Activated gamma-delta T cell (primary cell): ENCODE measurements around the gene ENPP1.

Experiments used
- DNase-seq: peaks from one replicate; lab custom pipeline; 2025; lab: John Stamatoyannopoulos, UW
- total RNA-seq, 2 donors: gene quantifications; one replicate each; lab custom pipeline; 2026; lab: John Stamatoyannopoulos, UW

The ENPP1 gene
- total RNA-seq: 0.82 to 1.8 reads per million in 2 donors

DNA sequence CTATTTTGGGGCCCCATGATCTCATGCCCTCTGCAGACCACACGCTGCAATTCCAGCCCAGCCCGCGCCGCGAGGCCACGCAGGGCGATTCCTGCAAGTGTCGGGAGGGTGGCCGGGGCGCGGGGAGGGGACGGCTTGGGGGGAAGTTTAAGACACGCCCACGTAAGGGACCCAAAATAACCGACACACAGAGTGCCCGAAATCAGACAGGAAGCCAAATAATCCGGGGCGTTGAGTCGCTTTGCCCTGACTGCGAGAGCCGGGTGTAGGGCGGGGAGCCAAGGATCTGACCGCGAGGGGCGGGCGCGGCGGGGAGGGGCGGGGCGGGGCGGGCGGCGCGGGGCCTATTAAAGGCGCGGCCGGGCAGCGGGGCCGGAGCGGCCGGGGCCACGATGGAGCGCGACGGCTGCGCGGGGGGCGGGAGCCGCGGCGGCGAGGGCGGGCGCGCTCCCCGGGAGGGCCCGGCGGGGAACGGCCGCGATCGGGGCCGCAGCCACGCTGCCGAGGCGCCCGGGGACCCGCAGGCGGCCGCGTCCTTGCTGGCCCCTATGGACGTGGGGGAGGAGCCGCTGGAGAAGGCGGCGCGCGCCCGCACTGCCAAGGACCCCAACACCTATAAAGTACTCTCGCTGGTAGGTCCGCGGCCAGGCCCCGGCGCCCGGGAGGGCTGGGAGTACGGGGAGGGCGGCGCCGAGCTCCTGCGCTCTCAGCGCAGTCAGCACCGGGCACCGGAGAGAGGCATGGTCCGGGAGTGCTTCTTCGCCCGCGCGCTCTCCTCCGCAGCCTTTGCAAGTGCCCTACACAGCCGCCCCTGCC is at the start of gene ENPP1:
TSS of gene ENPP1 (plus strand) at position 377 of the 816 bp plus-strand sequence. CDS start at position 393, 16 bp downstream.
- DNase-seq: peak; percentile 21

DNA sequence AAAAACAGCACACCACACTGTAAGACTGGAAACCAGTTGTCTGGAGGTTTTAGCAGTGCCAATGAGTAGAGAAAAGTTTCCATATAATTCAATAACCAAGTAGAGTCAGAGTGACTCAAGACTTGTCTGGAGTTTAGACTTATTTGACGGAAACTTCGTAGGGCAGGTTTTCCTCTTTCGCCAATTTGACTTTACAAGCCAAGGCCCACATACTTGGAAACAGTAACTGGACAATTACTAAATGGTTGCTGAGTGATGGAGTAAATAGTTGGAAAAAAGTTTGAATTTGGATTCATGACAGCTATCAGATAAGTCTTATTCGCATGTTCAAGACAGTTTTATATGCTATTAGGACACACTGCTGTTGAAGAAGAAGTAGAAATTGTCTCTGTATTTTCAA is 48.9 kb upstream of the ENPP1 start:
- no peak for DNase-seq

DNA sequence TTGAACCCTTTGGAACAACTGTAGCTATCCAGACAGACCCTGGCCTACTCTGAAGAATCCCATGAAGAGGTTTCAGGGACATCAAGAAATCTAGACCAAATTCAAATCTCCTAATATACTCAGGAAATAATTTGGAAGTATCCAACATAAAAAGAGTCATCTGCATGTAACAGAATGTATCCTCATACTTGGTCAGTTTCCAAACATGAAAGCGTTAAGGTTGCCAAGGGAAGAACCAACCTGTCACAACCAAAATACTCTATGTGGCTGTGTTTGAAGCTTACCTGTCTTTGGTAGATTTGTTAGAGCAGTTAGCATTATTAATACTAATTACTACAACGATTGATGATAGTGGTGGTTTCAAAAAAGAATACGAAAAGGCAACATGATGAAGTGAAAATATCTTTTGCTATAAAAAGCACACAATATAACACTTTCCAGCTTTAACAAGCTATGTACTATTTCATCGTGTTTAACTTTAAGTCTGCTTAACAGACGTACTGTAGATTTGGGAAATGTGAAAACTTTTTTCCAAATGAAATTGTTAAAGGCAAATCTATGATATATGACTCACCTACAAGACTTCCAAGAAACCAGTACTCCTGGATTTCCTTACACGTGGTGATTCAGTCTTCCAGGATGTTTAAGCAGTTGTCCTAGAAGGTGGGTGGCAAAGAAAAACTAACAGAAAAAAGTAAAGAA is 46.6 kb upstream of the ENPP1 start:
- DNase-seq: no peak

DNA sequence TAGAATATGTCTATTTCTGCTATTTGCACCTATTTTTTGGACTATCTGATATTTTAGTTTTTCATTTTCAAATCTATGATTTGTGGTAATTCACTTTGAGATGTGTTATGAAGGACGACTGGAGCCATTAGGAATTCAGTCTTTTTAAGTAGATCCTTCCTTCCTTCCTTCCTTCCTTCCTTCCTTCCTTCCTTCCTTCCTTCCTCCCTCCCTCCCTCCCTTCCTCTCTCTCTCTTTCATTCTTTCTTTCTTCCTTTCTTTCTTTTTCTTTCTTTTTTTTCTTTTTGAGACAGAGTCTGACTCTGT is 46.1 kb upstream of the ENPP1 start:
- DNase-seq: no peak

DNA sequence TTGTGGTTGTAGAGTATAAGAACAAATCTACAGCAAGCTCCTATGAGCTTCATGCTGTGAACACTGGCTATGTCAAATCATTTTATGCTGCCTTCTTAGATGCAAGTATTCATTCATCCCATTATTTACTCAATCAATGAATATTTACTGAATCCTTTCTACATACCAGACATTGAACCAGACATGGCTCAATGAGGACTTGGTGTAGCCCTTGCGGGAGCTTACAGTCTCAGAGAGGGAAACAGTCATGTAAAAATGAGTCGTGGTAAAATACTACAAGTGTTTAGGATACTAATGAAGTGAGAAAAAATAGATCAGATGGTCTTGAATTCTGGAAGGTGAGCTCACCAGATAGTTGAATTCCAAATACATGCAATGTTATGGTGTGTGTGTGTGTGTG is 44.8 kb upstream of the ENPP1 start:
- DNase-seq: no peak

DNA sequence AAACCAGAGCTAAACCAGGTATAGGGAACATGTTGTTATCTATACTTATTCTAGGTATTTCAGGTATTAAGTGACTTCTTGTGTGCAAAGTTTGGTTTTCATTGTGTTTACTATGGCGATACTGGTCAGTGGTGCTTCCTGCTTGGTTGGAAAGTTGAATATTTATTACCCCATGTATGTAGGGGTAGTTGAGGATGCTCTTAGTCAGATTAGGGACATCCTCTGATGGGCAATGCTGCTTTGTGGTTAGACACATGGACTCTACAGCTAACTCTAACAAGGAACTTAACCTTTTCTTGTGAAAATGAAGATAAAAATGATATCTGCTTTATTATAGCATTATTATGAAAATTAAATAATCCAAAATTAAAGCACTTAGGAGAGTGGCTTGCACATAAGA is 44.1 kb upstream of the ENPP1 start:
- no peak for DNase-seq

DNA sequence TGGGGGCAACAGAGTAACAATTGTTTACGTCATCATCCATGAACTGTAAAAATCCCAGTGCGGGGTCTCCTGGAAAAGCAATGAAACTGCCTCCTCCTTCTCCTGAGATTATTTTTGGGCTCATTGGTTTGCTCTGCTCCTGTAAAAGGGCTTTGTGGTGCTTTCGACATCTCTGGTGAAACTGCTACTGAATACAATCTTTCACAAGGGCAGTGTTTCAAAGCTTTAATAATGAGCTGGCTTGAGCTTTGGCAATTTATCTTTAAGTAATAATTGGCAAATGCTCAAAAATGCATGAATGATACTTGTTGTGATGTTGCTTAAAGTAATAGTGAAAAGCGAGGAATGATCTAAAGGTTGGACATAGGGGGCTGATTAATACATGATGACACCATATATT is 43.5 kb upstream of the ENPP1 start:
- no peak for DNase-seq

DNA sequence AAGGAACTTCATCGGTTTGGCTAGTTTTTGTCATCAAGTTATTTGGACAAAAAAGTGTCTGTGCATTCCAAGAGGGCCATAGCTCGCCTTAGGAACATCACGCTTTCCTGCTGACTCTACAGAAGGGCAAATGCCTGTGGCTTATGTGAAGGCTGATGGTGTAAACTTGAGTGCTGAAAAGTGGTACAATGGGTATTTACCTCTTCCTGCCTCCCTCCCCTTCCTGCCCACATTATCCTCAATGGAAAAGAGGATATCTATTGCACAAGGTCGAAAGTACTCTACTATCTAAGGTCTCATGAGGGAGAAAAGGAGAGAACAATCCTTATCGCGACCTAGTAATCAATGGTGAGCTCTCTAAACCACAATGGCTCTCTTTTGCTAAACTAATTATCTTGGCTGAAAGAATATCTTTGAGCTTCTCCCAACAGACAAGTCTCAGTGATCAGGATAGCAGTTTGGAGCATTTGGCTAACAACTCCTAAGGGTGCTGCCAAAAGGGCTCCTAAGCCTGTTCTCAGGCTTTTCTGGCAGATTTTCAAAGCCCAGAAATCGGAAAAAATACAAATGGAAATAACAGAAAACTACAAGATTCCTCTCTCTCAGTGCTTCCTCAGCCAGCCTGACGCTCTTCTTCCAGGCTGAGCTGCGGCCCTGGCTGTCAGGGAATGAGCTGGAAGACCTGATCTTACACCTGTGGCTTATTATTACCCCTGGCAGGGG is 42.6 kb upstream of the ENPP1 start:
- no peak for DNase-seq

DNA sequence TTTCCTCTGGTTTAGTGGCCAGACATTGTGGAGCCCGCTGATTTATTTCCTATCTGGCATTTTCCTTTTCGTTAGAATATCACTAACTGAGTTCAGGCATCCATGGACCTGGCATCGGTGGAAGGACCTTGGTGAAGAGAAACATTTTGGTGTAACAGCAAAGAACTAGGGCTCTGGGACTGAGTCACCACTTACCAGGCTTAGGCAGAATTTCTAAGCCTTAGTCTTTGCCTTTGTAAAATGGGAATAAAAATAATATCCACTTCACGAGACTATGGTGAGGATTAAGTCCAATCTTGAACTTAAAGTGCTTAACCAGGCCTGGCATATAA is 42.0 kb upstream of the ENPP1 start:
- DNase-seq: no peak

DNA sequence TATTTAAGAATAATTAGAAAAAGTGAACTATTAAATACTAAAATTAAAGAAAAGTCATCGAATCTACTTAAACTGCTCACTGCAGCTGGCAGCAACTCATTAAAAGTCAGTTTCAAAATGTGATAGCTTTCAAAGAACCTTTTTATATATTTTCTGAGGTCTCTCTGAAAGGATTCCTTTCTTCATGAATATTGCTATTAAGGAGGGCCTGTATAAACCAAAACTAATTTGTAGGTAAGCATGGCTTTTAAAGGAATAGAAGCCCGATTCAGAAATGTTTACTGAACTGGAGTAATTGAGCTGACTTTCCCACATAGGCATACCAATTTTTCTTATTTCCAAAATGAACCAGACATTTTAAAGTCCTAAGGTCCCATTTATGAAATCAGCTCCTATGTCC is 41.2 kb upstream of the ENPP1 start:
- no peak for DNase-seq

DNA sequence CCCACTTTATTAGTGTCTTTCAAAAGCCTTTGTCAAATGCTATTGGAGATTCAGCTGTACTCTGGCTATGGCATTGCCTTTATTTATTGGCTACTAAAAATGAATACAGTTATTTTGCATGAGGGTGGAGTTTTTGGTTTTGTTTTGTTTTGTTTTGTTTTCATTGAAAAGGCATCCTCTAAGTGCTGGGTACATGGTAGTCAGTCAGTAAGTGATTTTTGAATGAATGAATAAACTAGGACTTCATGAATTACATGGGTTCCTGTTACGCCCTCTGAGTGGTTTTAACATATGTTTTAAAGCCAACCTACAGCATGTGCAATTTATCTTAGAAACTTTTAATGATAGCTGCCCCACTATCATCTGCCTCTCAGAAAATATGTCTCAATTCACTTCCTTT is 38.9 kb upstream of the ENPP1 start:
- no peak for DNase-seq

DNA sequence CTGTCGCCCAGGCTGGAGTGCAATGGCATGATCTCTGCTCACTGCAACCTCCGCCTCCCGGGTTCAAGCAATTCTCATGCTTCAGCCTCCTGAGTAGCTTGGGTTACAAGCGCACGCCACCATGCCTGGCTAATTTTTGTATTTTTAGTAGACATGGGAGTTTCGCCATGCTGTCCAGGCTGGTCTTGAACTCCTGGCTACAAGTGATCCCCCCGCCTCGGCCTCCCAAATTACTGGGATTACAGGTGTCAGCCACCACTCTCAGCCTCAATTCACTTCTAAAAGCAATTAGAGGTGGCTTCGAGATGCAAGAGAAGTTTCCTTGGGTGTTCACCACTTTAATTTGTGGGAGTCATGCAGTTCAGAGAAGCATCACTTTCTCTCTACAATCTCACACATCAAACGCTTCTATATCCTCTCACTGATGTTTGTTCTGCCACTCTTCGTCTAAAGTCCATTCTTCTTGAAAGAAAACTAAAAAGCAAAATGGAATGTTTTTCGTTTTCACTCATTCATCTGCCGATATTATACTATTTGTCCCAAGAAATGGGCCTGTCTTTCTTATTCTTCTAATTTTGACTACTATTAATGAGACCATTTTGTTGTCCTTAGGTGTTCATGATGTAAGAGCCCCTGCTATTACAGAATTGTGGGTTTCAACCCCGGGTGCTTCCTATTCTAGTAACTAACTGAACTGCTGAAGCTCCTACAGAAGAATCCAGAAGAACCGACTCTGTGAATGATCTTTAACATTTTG is 38.3 kb upstream of the ENPP1 start:
- DNase-seq: no peak

DNA sequence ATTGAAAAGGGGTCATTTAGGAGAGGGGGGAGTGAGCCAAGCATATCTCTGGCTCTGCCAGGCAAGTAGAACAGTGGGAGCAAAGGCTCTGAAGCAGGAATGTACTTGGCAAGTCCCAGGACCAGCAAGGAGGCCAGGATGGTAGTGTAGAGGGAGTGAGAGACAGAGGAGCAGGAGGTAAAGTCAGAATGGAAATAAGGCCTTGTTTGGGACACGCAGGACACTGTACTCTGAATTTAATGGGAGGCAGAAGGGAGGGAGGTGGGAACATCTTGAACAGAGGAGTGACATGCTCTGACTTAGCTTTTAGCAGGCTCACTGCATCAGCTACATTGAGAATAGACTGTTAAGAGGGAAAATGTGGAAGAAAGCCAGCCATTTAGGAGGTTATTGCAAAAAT is 37.0 kb upstream of the ENPP1 start:
- DNase-seq: no peak

DNA sequence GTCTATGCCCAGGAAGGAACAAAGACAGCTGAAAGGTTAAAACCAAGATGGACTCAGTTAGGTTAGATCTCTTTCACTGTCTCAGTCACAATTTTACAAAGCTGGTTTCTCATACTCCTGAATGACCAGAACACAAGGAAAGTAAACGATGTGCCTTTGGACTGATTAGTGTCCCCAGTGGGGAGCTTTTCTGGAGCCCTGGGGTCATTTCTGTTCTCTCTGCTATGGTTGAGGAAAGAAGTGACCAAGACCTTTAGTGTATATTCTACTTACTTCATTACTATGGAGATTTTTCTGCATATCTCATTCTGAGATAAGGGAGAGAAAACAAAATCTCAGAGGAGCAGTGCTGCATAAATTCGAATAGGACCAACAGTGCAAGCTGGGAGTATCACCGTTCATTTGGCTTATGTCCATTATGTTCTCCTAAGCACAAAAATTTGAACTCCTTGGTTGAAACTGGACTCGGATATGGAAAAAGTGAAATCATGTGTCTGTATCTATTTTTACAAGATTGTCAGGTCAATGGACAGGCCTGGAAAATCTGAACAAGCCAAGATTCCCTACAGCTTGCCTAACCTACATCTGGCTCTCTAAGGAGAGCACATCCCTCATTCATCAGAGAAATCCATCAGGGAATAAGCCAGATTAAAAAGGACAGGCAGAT is 34.4 kb upstream of the ENPP1 start:
- no peak for DNase-seq

DNA sequence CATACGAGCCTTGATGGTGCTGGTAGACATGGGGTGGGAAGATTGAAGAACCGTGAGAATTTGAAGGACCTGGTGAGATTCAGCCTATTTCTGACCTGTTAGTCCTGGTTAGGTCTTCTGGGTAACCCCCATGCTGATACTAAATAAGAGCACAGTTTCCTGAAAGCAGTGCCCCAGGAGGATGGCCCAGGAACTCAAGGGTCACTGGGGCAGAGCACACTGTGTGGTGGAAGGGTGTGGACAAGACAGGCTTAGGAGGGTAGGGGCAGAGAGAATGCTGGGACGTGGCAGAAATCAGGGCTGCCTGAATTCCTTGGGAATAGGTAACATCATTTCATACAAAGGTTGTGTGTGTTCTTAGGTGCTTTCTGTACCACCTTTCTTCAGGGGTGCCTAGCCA is 31.9 kb upstream of the ENPP1 start:
- no peak for DNase-seq

DNA sequence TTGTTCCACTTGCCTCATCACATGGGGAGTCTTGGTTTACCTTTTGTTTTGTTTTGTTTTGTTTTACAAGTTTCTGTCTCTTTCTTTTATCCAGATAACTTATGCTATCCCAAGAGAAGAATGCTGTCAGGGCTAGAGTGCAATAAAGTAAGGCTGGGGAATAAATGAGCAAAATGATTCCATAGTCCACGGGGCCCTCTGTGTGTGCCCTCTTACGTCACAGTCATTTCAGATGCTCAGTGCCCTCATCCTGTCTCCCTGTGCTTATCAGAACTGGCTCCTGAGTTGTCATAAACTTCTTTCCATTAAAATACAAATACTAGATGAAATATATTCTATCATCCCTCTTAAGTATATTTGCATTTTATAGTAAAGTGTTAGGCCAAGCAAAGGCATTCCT is 30.8 kb upstream of the ENPP1 start:
- DNase-seq: no peak

DNA sequence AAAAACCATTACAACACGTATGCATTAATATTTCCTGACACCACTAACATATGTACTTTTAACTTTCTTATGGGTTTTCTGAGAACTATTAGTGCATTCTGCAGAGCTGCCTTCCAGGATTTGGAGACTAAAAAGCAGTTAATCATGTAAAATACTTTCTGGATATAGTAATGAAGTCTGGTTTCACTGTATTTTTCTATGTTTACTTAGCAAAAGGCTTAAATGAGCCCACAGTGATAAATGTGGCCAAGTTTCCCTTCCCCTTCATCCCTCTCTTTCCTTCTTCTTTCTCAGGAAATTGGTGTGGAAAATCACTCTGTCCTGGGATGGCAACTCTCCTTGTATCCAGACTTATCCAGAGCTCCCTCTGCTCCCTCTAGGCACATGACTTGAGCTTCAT is 29.7 kb upstream of the ENPP1 start:
- no peak for DNase-seq

DNA sequence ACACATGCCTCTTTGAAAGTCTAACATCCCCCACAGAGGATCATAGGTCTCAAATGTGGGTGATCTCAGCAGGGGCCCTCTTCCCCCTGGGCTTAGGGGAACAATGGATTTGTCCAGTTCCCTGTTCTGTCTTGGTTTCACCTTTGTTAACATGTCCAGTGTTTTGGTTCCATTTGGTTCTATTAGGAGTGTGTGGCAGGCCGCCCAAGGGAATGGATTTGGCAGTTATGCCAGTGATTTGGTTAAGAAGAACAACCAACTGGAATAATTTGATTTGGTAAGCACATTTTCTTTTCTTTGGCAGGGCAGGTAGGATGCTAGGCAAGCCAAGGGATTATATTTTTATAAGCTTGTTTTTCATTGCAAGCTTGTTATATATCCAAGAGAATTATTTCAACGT is 28.5 kb upstream of the ENPP1 start:
- no peak for DNase-seq

DNA sequence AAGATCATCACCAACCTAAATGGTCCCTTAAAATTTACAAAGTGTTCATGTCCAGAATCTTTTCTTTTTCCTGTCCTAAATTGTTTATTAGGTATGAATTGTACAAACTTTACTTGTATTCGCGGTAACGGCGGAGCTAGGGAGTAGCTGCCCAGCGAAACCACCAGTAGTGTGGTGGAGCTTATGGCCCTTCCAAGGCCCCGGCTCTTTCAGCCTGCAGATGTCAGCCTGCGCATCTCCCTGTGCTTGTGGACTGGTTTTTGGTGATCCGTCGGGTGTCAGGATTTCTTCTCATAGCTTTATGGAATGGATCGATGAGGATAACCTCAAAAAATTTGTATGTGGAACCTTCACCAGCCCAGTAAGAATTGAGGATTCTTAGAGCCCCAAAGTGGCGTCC is 27.2 kb upstream of the ENPP1 start:
- no peak for DNase-seq

DNA sequence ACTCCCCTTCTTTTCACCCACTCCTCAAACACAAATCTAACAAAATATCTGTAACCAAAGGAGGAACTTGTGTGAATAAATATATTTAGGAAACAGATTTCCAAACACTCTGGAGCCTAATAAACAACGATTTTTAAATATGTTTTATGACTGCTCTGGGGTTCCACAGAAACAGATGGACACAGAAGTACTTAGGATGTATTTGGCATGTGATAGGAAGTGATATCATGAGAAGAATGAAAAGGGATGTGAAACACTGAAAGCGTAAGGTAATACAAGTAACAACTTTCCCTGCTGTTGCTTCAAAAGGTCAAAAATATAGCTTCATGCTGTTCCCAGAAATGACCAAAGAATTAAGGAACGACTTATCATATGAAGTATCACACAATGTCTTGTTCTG is 26.1 kb upstream of the ENPP1 start:
- no peak for DNase-seq

DNA sequence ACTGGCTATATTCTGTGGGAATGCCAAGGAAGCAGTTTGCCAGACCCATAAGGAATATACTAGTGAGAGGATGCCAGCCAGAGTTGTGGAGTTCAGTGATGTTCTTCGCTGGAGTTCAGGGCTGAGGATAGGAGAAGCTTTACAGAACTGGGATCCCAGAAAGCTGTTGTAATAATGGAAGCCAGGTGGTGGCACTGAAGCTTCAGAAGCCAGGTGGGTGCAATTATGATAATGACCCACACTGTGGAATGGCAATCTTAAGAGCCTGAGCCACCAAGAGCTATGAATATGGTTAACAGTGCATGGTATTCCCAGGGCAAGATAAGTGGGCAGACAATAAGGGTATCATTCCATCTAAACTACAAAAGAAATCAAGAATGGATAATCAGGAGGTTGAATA is 25.1 kb upstream of the ENPP1 start:
- no peak for DNase-seq

DNA sequence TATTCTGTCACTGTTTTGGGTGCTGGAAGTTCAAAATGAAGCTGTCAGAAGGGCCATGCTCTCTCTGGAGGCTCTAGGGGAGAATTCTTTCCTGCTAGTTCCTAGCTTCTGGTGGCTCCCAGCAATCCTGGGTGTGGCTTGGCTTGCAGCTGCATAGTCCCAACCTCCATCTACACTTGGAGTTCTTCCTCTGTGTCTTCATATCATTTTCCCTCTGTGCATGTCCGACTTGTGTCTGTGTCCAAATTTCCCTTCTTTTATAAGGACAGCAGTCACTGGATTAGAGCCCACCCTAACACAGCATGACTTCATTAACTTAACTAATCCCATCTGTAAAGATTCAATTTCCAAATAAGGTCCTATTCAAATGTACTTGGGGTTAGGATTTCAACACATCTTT is 23.3 kb upstream of the ENPP1 start:
- DNase-seq: no peak
